Measurements from ENCODE around the gene ATP8B4.
"Not testable (repeated sequence)": the region's sequence is repeated elsewhere in the genome, so short reads cannot be mapped to it uniquely, and the experiment has no call there.

The ATP8B4 gene
- total RNA-seq, result 0 to 5.6 (median 0.17) reads per million in 3 donors

- no peaks in the 10 kb centered on the region for H3K36me3 ChIP-seq (ENCODE audit: control insufficient read depth, insufficient read depth, low read length)
- no peaks in the 10 kb centered on the region for H3K27me3 ChIP-seq (replicated peaks; ENCODE audit: control insufficient read depth, insufficient read depth, low read length, poor library complexity, severe bottlenecking)
- H3K27ac ChIP-seq (ENCODE audit: insufficient read depth, low read length, poor library complexity, severe bottlenecking), result no peak within 1 kb of the TSS
- H3K9me3 ChIP-seq (ENCODE audit: control insufficient read depth, low read length), result no peaks in the 10 kb centered on the region
- no peak for DNase-seq
- no peak within 1 kb of the TSS for H3K4me3 ChIP-seq (ENCODE audit: insufficient read depth, low read depth, low read length, poor library complexity, severe bottlenecking)
- no peaks in the 10 kb centered on the region for H3K4me1 ChIP-seq (ENCODE audit: control insufficient read depth, insufficient read depth, low read length, poor library complexity, severe bottlenecking)
Observed at GRCh38 chr15:50119063-50120040, at the start of gene ATP8B4. Gene ATP8B4 (minus strand): TSS chr15:50119233. CDS start chr15:50106966, 12,267 bp downstream.

DNA sequence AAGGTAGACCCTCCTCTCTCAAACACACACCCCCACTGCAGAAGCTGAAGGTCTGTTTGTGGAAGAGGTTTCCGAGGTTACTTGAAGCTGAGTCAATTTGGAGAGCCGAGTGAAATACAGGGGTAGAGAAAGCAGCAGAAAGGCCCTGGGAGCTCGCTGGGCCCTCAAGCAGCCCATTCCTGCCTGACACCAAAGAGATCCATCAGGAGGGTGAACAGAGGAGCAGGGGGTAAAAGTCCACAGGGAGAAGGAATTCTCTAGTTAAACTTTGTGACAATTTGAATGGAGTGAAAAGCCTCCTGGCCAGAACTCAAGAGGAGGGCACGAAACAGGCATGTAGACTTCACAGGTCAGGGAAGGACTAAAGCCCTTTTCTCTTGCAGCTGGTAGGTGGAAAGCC is 49.3 kb upstream of the ATP8B4 start:
- DNase-seq, result no peak
- H3K9me3 ChIP-seq (ENCODE audit: control insufficient read depth, low read length), result no peaks in the 10 kb centered on the region
- no peaks in the 10 kb centered on the region for H3K36me3 ChIP-seq (ENCODE audit: control insufficient read depth, insufficient read depth, low read length)
- no peak overlapping the region for H3K27ac ChIP-seq (ENCODE audit: insufficient read depth, low read length, poor library complexity, severe bottlenecking)
- H3K4me3 ChIP-seq (ENCODE audit: insufficient read depth, low read depth, low read length, poor library complexity, severe bottlenecking), result no peak overlapping the region
- H3K4me1 ChIP-seq (ENCODE audit: control insufficient read depth, insufficient read depth, low read length, poor library complexity, severe bottlenecking), result no peaks in the 10 kb centered on the region
- peaks cover 5% of the 10 kb centered on the region for H3K27me3 ChIP-seq (replicated peaks; ENCODE audit: control insufficient read depth, insufficient read depth, low read length, poor library complexity, severe bottlenecking)

- H3K36me3 ChIP-seq (ENCODE audit: control insufficient read depth, insufficient read depth, low read length), result no peaks in the 10 kb centered on the region
- peaks cover 5% of the 10 kb centered on the region for H3K27me3 ChIP-seq (replicated peaks; ENCODE audit: control insufficient read depth, insufficient read depth, low read length, poor library complexity, severe bottlenecking)
- H3K9me3 ChIP-seq (ENCODE audit: control insufficient read depth, low read length), result no peaks in the 10 kb centered on the region
- no peak for DNase-seq
- H3K4me3 ChIP-seq (ENCODE audit: insufficient read depth, low read depth, low read length, poor library complexity, severe bottlenecking), result no peak overlapping the region
- no peak overlapping the region for H3K27ac ChIP-seq (ENCODE audit: insufficient read depth, low read length, poor library complexity, severe bottlenecking)
- H3K4me1 ChIP-seq (ENCODE audit: control insufficient read depth, insufficient read depth, low read length, poor library complexity, severe bottlenecking), result no peaks in the 10 kb centered on the region
Observed at GRCh38 chr15:50167110-50167509, 48.1 kb upstream of the ATP8B4 start.

DNA sequence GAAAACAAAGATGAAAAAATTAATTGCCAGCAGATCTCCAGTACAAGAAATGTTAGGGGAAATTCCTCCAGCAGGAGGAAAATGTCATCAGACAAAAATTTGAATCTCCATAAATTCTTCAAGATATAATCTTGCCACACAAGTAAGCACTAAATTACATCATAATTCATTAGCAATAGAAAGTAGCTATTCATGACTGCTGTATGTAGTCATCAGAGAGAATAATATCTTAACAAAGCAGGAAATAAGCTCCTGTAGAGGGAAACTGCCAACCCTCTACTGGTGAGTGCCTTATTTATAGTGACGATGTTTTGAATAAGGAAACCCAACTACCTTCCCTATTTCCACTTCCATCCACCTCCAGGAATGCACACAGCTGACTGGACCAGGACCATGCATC is 47.2 kb upstream of the ATP8B4 start:
- DNase-seq, result no peak
- no peaks in the 10 kb centered on the region for H3K36me3 ChIP-seq (ENCODE audit: control insufficient read depth, insufficient read depth, low read length)
- no peak overlapping the region for H3K4me3 ChIP-seq (ENCODE audit: insufficient read depth, low read depth, low read length, poor library complexity, severe bottlenecking)
- no peak overlapping the region for H3K27ac ChIP-seq (ENCODE audit: insufficient read depth, low read length, poor library complexity, severe bottlenecking)
- H3K9me3 ChIP-seq (ENCODE audit: control insufficient read depth, low read length), result no peaks in the 10 kb centered on the region
- H3K27me3 ChIP-seq (replicated peaks; ENCODE audit: control insufficient read depth, insufficient read depth, low read length, poor library complexity, severe bottlenecking), result peaks cover 5% of the 10 kb centered on the region
- no peaks in the 10 kb centered on the region for H3K4me1 ChIP-seq (ENCODE audit: control insufficient read depth, insufficient read depth, low read length, poor library complexity, severe bottlenecking)

DNA sequence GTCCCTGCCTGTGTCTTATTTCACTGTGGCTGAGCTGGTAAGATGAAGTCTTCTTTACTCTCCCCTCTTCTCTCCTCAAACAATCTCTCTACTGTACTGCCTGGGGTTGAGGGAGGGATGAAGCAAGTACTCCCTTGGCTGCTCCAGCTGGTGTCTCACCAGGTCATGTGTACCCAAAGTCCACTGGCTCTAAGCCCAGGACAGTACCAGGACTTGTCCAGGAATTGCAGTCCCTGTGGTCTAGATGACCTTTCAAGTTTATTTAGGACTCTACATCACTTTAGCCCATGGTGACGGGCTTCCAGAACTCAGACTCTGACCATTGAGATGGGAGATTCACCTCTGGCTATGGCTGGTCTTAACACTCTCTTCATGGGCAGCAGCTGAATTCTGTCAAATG is 45.4 kb upstream of the ATP8B4 start:
- Histone ChIP-seq H3K4me3 (ENCODE audit: insufficient read depth, low read depth, low read length, poor library complexity, severe bottlenecking) (no peak overlapping the region), H3K4me1 (ENCODE audit: control insufficient read depth, insufficient read depth, low read length, poor library complexity, severe bottlenecking) (no peaks in the 10 kb centered on the region), H3K9me3 (ENCODE audit: control insufficient read depth, low read length) (no peaks in the 10 kb centered on the region), H3K36me3 (ENCODE audit: control insufficient read depth, insufficient read depth, low read length) (no peaks in the 10 kb centered on the region), H3K27me3 (replicated peaks; ENCODE audit: control insufficient read depth, insufficient read depth, low read length, poor library complexity, severe bottlenecking) (peaks cover 5% of the 10 kb centered on the region), H3K27ac (ENCODE audit: insufficient read depth, low read length, poor library complexity, severe bottlenecking) (no peak overlapping the region)
- DNase-seq, result no peak

DNA sequence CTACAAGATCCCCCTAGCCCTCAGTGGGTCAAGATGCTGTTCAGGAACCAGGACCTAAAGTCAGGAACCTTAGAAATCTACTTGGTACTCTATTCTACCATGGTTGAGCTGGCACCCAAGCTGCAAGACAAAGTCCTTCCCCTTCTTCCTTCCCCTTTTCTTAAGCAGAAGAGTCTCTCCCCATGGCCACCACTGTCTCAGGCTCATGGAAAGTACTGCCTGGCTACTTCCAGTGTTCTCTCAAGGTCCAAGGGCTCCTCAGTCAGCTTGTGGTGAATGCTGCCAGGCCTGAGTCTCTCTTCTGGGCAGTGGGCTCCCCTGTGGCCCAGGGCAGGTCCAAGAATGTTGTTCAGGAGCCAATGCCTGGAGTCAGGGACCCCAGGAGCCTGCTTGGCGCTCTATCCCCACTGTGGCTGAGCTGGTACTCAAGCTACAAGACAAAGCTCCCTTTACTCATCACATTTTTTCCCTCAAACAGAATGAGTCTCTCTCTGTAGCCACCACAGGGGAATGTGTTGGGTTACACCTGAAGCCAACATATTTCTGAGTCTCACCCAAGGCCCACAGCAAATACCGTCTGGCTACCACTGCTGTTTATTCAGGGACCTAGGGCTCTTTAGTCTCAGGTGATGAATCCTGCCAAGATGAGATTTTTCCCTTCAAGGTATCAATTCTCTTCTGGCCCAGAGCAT is 44.8 kb upstream of the ATP8B4 start:
- H3K4me3 ChIP-seq (ENCODE audit: insufficient read depth, low read depth, low read length, poor library complexity, severe bottlenecking), result no peak overlapping the region
- no peaks in the 10 kb centered on the region for H3K36me3 ChIP-seq (ENCODE audit: control insufficient read depth, insufficient read depth, low read length)
- peaks cover 5% of the 10 kb centered on the region for H3K27me3 ChIP-seq (replicated peaks; ENCODE audit: control insufficient read depth, insufficient read depth, low read length, poor library complexity, severe bottlenecking)
- H3K9me3 ChIP-seq (ENCODE audit: control insufficient read depth, low read length), result no peaks in the 10 kb centered on the region
- no peak for DNase-seq
- no peaks in the 10 kb centered on the region for H3K4me1 ChIP-seq (ENCODE audit: control insufficient read depth, insufficient read depth, low read length, poor library complexity, severe bottlenecking)
- H3K27ac ChIP-seq (ENCODE audit: insufficient read depth, low read length, poor library complexity, severe bottlenecking), result no peak overlapping the region

DNA sequence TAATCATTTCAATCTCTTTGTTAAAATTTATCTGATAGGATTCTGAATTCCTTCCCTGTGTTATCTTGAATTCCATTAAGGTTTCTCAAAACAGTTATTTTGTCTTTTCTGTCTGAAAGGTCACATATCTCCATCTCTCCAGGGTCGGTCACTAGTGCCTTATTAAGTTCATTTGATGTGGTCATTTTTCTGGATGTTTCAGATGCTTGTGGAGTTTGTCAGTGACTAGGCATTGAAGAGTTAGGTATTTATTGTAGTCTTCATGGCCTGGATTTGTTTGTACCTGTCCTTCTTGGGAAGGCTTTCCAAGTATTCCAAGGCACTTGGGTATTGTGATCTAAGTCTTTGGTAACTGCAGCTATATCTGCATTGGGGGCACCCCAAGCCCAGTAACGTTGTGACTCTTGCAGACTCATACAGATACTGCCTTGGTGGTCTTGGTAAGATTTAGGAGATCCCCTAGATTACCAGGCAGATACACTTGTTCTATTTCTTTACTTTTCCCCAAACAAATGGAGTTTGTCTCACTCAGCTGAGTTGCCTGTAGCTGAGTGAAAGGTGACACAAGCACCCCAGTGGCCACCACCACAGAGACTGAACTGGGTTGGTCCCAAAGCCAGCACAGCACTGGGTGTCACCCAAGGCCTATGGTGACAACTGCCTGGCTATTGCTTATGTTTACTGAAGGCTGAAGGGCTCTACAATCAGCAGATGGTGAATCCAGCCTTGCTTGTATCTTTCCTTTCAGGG is 44.1 kb upstream of the ATP8B4 start:
- H3K4me3 ChIP-seq (ENCODE audit: insufficient read depth, low read depth, low read length, poor library complexity, severe bottlenecking), result no peak overlapping the region
- H3K4me1 ChIP-seq (ENCODE audit: control insufficient read depth, insufficient read depth, low read length, poor library complexity, severe bottlenecking), result no peaks in the 10 kb centered on the region
- no peak overlapping the region for H3K27ac ChIP-seq (ENCODE audit: insufficient read depth, low read length, poor library complexity, severe bottlenecking)
- no peaks in the 10 kb centered on the region for H3K36me3 ChIP-seq (ENCODE audit: control insufficient read depth, insufficient read depth, low read length)
- DNase-seq, result no peak
- H3K27me3 ChIP-seq (replicated peaks; ENCODE audit: control insufficient read depth, insufficient read depth, low read length, poor library complexity, severe bottlenecking), result peaks cover 2% of the 10 kb centered on the region
- H3K9me3 ChIP-seq (ENCODE audit: control insufficient read depth, low read length), result no peaks in the 10 kb centered on the region

GRCh38 chr15:50158236-50158635 is 39.2 kb upstream of the ATP8B4 start:
- H3K36me3 ChIP-seq (ENCODE audit: control insufficient read depth, insufficient read depth, low read length); H3K27me3 ChIP-seq (replicated peaks; ENCODE audit: control insufficient read depth, insufficient read depth, low read length, poor library complexity, severe bottlenecking); H3K9me3 ChIP-seq (ENCODE audit: control insufficient read depth, low read length); H3K4me3 ChIP-seq (ENCODE audit: insufficient read depth, low read depth, low read length, poor library complexity, severe bottlenecking); H3K4me1 ChIP-seq (ENCODE audit: control insufficient read depth, insufficient read depth, low read length, poor library complexity, severe bottlenecking); H3K27ac ChIP-seq (ENCODE audit: insufficient read depth, low read length, poor library complexity, severe bottlenecking); DNase-seq: not testable (repeated sequence)

DNA sequence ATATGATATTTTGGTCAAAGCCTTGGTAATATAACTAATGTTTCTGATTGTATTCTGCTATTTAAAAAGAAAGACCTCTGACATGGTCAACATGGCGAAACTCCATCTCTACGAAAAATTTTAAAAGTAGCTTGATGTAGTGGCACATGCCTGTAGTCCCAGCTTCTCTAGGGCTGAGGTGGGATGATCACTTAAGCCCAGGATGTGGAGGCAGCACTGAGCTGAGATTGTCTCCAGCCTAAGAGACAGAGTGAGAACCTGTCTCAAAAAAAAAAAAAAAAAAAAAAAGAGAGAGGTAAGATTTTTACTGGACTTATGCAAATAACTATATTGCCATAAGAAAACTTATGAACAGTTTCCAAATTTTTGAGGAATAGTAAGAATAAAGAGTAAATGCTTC is 32.4 kb upstream of the ATP8B4 start:
- Histone ChIP-seq H3K36me3 (ENCODE audit: control insufficient read depth, insufficient read depth, low read length) (no peaks in the 10 kb centered on the region), H3K27me3 (replicated peaks; ENCODE audit: control insufficient read depth, insufficient read depth, low read length, poor library complexity, severe bottlenecking) (no peaks in the 10 kb centered on the region), H3K27ac (ENCODE audit: insufficient read depth, low read length, poor library complexity, severe bottlenecking) (no peak overlapping the region), H3K4me3 (ENCODE audit: insufficient read depth, low read depth, low read length, poor library complexity, severe bottlenecking) (no peak overlapping the region), H3K4me1 (ENCODE audit: control insufficient read depth, insufficient read depth, low read length, poor library complexity, severe bottlenecking) (no peaks in the 10 kb centered on the region), H3K9me3 (ENCODE audit: control insufficient read depth, low read length) (no peaks in the 10 kb centered on the region)
- no peak for DNase-seq
